Measurements from ENCODE around the gene CELSR3. TPM values are rescaled to one million over a fixed set of nuclear protein-coding genes. Genes with fewer than 3 reads are reported as not detected.
A peak's percentile ranks its signal among the peaks of the same experiment; 100 is the strongest.

CELSR3 gene
- total RNA-seq, 1 experiment from 2014 or later, result 23.9 TPM

DNA sequence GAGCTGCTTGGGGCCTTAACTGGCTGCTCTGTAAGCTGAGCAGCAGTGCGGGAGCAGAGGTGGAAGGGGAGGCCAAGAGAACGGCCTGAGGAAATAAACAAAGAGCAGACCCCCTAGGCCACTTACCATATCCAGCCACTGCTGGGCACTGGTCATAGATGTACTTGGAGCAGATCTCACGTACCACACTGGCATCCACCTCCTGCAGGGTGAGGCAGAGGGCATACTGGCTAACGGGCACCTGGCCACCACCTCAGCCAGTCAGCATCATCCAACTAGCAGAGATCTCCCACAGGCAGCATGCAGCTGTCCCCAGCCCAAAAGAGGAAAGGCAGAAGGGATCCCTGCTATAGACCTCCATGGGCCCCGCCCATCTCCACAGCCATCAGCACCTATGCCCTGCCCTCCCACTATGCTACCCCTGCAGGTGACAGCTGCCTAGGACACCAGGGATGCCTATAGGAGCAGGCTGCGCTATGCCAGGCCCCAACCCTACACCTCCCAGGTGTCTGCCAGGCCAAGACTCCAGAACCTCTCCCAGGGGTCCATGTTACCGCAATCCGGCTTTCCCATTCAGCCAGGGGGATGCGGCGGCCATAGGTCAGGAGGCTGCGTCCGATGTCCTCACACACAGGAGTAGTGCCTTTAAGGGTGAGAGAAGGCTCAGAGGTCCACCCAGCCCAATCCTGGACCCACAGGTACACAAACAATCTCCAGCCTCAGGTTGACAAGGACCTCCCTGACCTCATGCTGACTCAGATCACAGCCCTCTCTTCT lies 63.0 kb downstream of the CELSR3 start:
- Histone ChIP-seq H4K20me1 (ENCODE audit: control insufficient read depth, insufficient read depth, insufficient read length) (no peaks in the 10 kb centered on the region), H2AK5ac (ENCODE audit: insufficient read length, low read length) (no peak overlapping the region), H4K8ac (replicated peaks; ENCODE audit: insufficient read length, low read depth, low read length) (no peak overlapping the region), H2AFZ (ENCODE audit: low read length) (no peak overlapping the region), H3K9me3 (ENCODE audit: control insufficient read depth, low read depth, low read length) (no peaks in the 10 kb centered on the region), H3K79me2 (ENCODE audit: insufficient read depth, low read length) (no peaks in the 10 kb centered on the region), H3K23ac (ENCODE audit: insufficient read length, low read depth, low read length) (no peak overlapping the region), H2BK15ac (ENCODE audit: low read depth, low read length) (no peak overlapping the region), H3K18ac (ENCODE audit: insufficient read length, low read depth, low read length) (no peak overlapping the region), H4K91ac (ENCODE audit: insufficient read length, low read depth, low read length) (no peak overlapping the region), H2BK12ac (ENCODE audit: insufficient read length, low read depth, low read length) (no peak overlapping the region), H3T11ph (ENCODE audit: low read length) (no peak overlapping the region), H2BK120ac (ENCODE audit: low read depth, low read length, poor library complexity, severe bottlenecking) (no peak overlapping the region), H3K9ac (ENCODE audit: extremely low read depth, insufficient read length, low read length) (no peak overlapping the region), H3K79me1 (ENCODE audit: insufficient read depth, low read depth, low read length, poor library complexity, severe bottlenecking) (no peaks in the 10 kb centered on the region), H3K56ac (ENCODE audit: insufficient read length, low read depth, low read length) (no peak overlapping the region), H3K27me3 (ENCODE audit: insufficient read depth, low read length) (no peaks in the 10 kb centered on the region), H4K5ac (ENCODE audit: insufficient read length, low read depth, low read length) (no peak overlapping the region), H2BK20ac (ENCODE audit: low read depth, low read length, poor library complexity, severe bottlenecking) (no peak overlapping the region), H3K4me1 (ENCODE audit: insufficient read depth, low read length) (no peaks in the 10 kb centered on the region), H3K14ac (ENCODE audit: insufficient read depth, low read length) (no peak overlapping the region), H3K23me2 (ENCODE audit: insufficient read length, low read depth, low read length, poor library complexity, severe bottlenecking) (no peaks in the 10 kb centered on the region), H3K4ac (ENCODE audit: low read depth, low read length) (no peak overlapping the region), H3K4me2 (ENCODE audit: insufficient read depth, insufficient read length, low read length) (no peak overlapping the region), H2BK5ac (ENCODE audit: insufficient read length, low read length) (no peak overlapping the region), H3K27ac (ENCODE audit: insufficient read length, low read depth, low read length) (no peak overlapping the region)
- H3K9me3 Mint-ChIP-seq, result no peaks in the 10 kb centered on the region
- TF ChIP-seq, protein P1, sequence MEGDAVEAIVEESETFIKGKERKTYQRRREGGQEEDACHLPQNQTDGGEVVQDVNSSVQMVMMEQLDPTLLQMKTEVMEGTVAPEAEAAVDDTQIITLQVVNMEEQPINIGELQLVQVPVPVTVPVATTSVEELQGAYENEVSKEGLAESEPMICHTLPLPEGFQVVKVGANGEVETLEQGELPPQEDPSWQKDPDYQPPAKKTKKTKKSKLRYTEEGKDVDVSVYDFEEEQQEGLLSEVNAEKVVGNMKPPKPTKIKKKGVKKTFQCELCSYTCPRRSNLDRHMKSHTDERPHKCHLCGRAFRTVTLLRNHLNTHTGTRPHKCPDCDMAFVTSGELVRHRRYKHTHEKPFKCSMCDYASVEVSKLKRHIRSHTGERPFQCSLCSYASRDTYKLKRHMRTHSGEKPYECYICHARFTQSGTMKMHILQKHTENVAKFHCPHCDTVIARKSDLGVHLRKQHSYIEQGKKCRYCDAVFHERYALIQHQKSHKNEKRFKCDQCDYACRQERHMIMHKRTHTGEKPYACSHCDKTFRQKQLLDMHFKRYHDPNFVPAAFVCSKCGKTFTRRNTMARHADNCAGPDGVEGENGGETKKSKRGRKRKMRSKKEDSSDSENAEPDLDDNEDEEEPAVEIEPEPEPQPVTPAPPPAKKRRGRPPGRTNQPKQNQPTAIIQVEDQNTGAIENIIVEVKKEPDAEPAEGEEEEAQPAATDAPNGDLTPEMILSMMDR (conservative IDR thresholded peaks at IDR 0.05), result no peak
- no peaks in the 10 kb centered on the region for H3K27me3 Mint-ChIP-seq (ENCODE audit: low read depth)
- DNase-seq, result no peak
- H3K27ac Mint-ChIP-seq, result 0 out of 7 replicates have a peak overlapping the region, but pooled peaks of 1 of the 3 experiments have one; percentile 18
- peaks cover 7 to 16% of the 10 kb centered on the region in 2 experiments for H3K4me1 Mint-ChIP-seq
- no CpG with 5 or more reads among the region's 12 CpGs for WGBS (ENCODE audit: extremely low coverage, insufficient read length, low lambda C conversion rate)
- peaks cover 53 to 80% (median 57%) of the 10 kb centered on the region in 3 experiments for H3K36me3 Mint-ChIP-seq (ENCODE audit: insufficient read depth in 1 of 3, low read depth in 3 of 3)
- no peak overlapping the region for H3K4me3 Mint-ChIP-seq

Measured in H9 (cell line).